ENCODE data around the gene CLNK. TPM values are rescaled to one million over a fixed set of nuclear protein-coding genes. Genes with fewer than 3 reads are reported as not detected.

Gene CLNK
- total RNA-seq, 5 donors from 2014 or later (not counting 1 experiment from before 2014, with no cell fraction given), result 0.07 to 0.39 (median 0.20) TPM

DNA sequence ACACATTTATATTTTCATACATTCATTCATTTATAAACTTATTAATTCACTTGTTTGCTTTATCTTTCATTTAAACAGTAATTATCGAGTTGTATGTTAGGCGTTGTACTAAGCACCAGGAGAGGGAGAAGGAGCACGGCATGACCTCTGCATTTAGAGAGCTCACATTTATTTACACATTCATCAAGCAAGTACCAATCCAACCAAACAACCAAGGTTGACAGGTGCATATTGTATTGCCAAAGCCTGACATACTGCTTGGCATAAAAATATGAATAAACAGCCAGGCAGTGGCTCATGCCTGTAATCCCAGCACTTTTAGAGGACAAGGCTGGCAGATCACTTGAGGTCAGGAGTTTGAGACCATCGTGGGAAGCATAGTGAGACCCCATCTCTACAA, 37.0 kb upstream of the CLNK start:
- DNase-seq (no peak), ATAC-seq (replicated peaks in 1 of 4) (no peak)
- Mint-ChIP-seq H3K27me3 (no peaks in the 10 kb centered on the region), H3K4me1 (peaks cover 0 to 5% (median 2%) of the 10 kb centered on the region in 3 donors), H3K4me3 (no peak overlapping the region), H3K36me3 (no peaks in the 10 kb centered on the region), H3K9me3 (peaks cover 0 to 4% (median 0%) of the 10 kb centered on the region in 3 donors), H3K27ac (no peak overlapping the region)
- no CpG with 5 or more reads among the region's 4 CpGs for WGBS (ENCODE audit: insufficient coverage)
- peaks cover 0 to 3% of the 10 kb centered on the region in 2 experiments for H3K4me1 ChIP-seq (ENCODE audit: control insufficient read depth in 1 of 2, extremely low read depth in 1 of 2, insufficient read depth in 2 of 2, low read length in 2 of 2)
- peaks cover 0 to 6% of the 10 kb centered on the region in 2 experiments for H3K27me3 ChIP-seq (replicated peaks in 1 of 2; ENCODE audit: control insufficient read depth in 2 of 2, extremely low read depth in 1 of 2, insufficient read depth in 2 of 2, low read length in 1 of 2)
- H3K9me3 ChIP-seq, result no peaks in the 10 kb centered on the region
- no peaks in the 10 kb centered on the region for H3K36me3 ChIP-seq (ENCODE audit: control insufficient read depth in 2 of 2, extremely low read depth in 1 of 2, insufficient read depth in 1 of 2, low read length in 1 of 2)
- H3K27ac ChIP-seq (ENCODE audit: low read length), result no peak overlapping the region
- ChIA-PET CTCF (no interaction called here), POLR2A (no interaction called here)
- no peak overlapping the region for H3K4me3 ChIP-seq (ENCODE audit: control insufficient read depth in 1 of 2, extremely low read depth in 1 of 2, low read length in 1 of 2)

DNA sequence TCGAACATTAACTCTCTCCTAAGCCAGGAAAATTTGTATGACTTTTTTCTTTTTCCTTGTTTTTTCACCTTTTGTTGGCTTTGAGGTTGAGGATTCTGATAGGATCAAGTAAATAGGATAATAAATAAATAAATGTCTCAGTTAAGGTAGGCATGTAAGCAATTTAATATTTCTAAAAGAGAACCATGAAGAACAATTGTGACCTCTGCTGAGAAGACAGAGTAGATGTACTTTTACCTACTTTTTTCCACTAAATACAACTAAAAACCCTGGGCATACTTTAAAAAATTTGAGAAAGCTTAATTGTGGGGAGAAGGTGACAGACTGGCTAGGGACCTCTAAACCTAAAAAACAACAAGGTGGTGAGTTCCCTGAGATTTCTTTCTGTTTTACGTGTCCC, 31.6 kb upstream of the CLNK start:
- Histone ChIP-seq H3K27ac (ENCODE audit: low read length) (no peak overlapping the region), H3K36me3 (ENCODE audit: control insufficient read depth in 2 of 2, extremely low read depth in 1 of 2, insufficient read depth in 1 of 2, low read length in 1 of 2) (no peaks in the 10 kb centered on the region), H3K27me3 (replicated peaks in 1 of 2; ENCODE audit: control insufficient read depth in 2 of 2, extremely low read depth in 1 of 2, insufficient read depth in 2 of 2, low read length in 1 of 2) (peaks cover 0 to 6% of the 10 kb centered on the region in 2 experiments), H3K4me3 (ENCODE audit: control insufficient read depth in 1 of 2, extremely low read depth in 1 of 2, low read length in 1 of 2) (no peak overlapping the region), H3K4me1 (ENCODE audit: control insufficient read depth in 1 of 2, extremely low read depth in 1 of 2, insufficient read depth in 2 of 2, low read length in 2 of 2) (no peaks in the 10 kb centered on the region), H3K9me3 (no peaks in the 10 kb centered on the region)
- CTCF ChIA-PET, result no interaction called here
- Mint-ChIP-seq H3K4me1 (no peaks in the 10 kb centered on the region), H3K27me3 (peaks cover 0 to 1% of the 10 kb centered on the region in 2 donors), H3K4me3 (no peak overlapping the region), H3K36me3 (no peaks in the 10 kb centered on the region), H3K9me3 (peaks cover 4 to 9% (median 5%) of the 10 kb centered on the region in 3 donors), H3K27ac (no peak overlapping the region)
- POLR2A ChIA-PET, result no interaction called here
- DNase-seq, result no peak
- ATAC-seq (replicated peaks in 1 of 4), result no peak
- WGBS (ENCODE audit: insufficient coverage), result no CpG with 5 or more reads among the region's 2 CpGs

DNA sequence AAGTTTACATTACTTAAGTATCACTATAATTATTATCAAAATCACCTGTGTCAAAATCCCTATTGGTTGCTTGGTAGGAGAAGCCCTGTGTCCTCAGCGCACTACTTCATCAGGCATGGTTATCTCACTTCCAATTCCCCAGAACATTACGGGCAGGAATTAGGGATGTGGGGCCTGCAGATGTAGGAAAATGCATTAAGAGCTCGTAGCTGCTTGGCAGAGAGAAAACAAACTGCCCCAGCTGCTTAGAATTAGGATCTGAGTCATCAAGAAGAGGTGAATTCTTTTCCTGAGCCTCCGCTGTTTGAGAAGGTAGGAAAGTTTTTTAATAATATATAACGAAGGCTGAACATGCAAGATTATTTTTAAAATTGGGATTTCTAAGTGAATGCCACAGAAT, 31.1 kb upstream of the CLNK start:
- peaks cover 4 to 9% (median 5%) of the 10 kb centered on the region in 3 donors for H3K9me3 Mint-ChIP-seq
- no peaks in the 10 kb centered on the region for H3K4me1 Mint-ChIP-seq
- Histone ChIP-seq H3K27ac (ENCODE audit: low read length) (no peak overlapping the region), H3K27me3 (replicated peaks in 1 of 2; ENCODE audit: control insufficient read depth in 2 of 2, extremely low read depth in 1 of 2, insufficient read depth in 2 of 2, low read length in 1 of 2) (peaks cover 0 to 6% of the 10 kb centered on the region in 2 experiments), H3K4me1 (ENCODE audit: control insufficient read depth in 1 of 2, extremely low read depth in 1 of 2, insufficient read depth in 2 of 2, low read length in 2 of 2) (no peaks in the 10 kb centered on the region), H3K9me3 (no peaks in the 10 kb centered on the region), H3K36me3 (ENCODE audit: control insufficient read depth in 2 of 2, extremely low read depth in 1 of 2, insufficient read depth in 1 of 2, low read length in 1 of 2) (no peaks in the 10 kb centered on the region), H3K4me3 (ENCODE audit: control insufficient read depth in 1 of 2, extremely low read depth in 1 of 2, low read length in 1 of 2) (no peak overlapping the region)
- CTCF ChIA-PET, result interaction anchor here in 1 of 2 donors (0.6 kb wide), 1 partner anchor 79 kb away, joined by 3 read pairs; no protein-coding TSS in a partner anchor
- peaks cover 0 to 1% of the 10 kb centered on the region in 2 donors for H3K27me3 Mint-ChIP-seq
- POLR2A ChIA-PET, result no interaction called here
- H3K36me3 Mint-ChIP-seq, result no peaks in the 10 kb centered on the region
- no peak for DNase-seq
- no peak overlapping the region for H3K4me3 Mint-ChIP-seq
- ATAC-seq (replicated peaks in 1 of 4), result no peak
- H3K27ac Mint-ChIP-seq, result no peak overlapping the region
- 0% methylated on average over 1 of the region's 5 CpGs for WGBS (ENCODE audit: insufficient coverage)

DNA sequence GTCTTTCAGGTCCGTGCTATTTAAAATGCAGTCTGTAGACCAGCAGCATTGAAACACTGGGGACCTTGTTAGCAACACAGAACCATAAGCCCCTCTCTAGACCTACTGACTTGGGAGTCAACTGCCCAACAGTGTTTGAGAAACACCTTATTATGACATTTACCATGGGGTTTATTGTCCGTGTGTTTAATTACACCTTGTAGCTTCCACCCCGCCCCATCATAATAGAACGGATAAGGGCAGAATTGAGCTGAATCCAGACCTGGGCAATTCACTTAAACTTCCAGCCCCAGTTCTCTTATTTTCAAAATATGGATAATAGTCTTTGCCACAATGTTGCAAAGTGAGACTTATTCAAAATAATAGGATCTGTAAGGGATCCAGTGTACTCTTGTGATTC, 30.6 kb upstream of the CLNK start:
- Mint-ChIP-seq H3K4me1 (no peaks in the 10 kb centered on the region), H3K27ac (no peak overlapping the region), H3K27me3 (peaks cover 0 to 1% of the 10 kb centered on the region in 2 donors), H3K9me3 (peaks cover 4 to 9% (median 5%) of the 10 kb centered on the region in 3 donors), H3K36me3 (no peaks in the 10 kb centered on the region), H3K4me3 (no peak overlapping the region)
- Histone ChIP-seq H3K9me3 (no peaks in the 10 kb centered on the region), H3K4me3 (ENCODE audit: control insufficient read depth in 1 of 2, extremely low read depth in 1 of 2, low read length in 1 of 2) (no peak overlapping the region), H3K36me3 (ENCODE audit: control insufficient read depth in 2 of 2, extremely low read depth in 1 of 2, insufficient read depth in 1 of 2, low read length in 1 of 2) (no peaks in the 10 kb centered on the region), H3K27me3 (replicated peaks in 1 of 2; ENCODE audit: control insufficient read depth in 2 of 2, extremely low read depth in 1 of 2, insufficient read depth in 2 of 2, low read length in 1 of 2) (peaks cover 0 to 6% of the 10 kb centered on the region in 2 experiments), H3K27ac (ENCODE audit: low read length) (no peak overlapping the region), H3K4me1 (ENCODE audit: control insufficient read depth in 1 of 2, extremely low read depth in 1 of 2, insufficient read depth in 2 of 2, low read length in 2 of 2) (no peaks in the 10 kb centered on the region)
- ChIA-PET CTCF (interaction anchor here in 1 of 2 donors (0.6 kb wide), 1 partner anchor 79 kb away, joined by 3 read pairs; no protein-coding TSS in a partner anchor), POLR2A (no interaction called here)
- DNase-seq (no peak), ATAC-seq (replicated peaks in 1 of 4) (no peak)
- no CpG with 5 or more reads among the region's 4 CpGs for WGBS (ENCODE audit: insufficient coverage)

DNA sequence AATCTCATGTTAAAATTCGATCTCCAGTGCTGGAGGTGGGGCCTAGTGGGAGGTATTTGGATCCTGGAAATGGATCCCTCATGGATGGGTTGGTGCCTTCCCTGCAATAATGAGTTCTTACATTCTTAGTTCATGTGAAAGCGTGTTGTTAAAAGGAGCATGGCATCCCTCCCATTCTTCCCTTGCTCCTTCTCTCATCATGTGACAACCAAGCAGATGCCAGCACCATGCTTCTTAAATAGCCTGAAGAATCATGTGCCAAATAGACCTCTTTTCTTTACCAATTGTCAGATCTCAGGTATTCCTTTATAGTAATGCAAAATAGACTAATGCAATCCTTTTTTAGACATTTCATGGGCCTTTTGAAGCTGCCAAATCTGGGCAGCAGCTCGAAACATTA, 29.0 kb upstream of the CLNK start:
- H3K36me3 Mint-ChIP-seq, result no peaks in the 10 kb centered on the region
- no peak overlapping the region for H3K4me3 Mint-ChIP-seq
- peaks cover 0 to 1% of the 10 kb centered on the region in 2 donors for H3K27me3 Mint-ChIP-seq
- H3K4me3 ChIP-seq (ENCODE audit: control insufficient read depth in 1 of 2, extremely low read depth in 1 of 2, low read length in 1 of 2), result no peak overlapping the region
- ChIA-PET POLR2A (no interaction called here), CTCF (no interaction called here)
- H3K9me3 Mint-ChIP-seq, result peaks cover 4 to 6% (median 5%) of the 10 kb centered on the region in 3 donors
- H3K4me1 ChIP-seq (ENCODE audit: control insufficient read depth in 1 of 2, extremely low read depth in 1 of 2, insufficient read depth in 2 of 2, low read length in 2 of 2), result no peaks in the 10 kb centered on the region
- no peaks in the 10 kb centered on the region for H3K4me1 Mint-ChIP-seq
- H3K36me3 ChIP-seq (ENCODE audit: control insufficient read depth in 2 of 2, extremely low read depth in 1 of 2, insufficient read depth in 1 of 2, low read length in 1 of 2), result no peaks in the 10 kb centered on the region
- H3K27ac ChIP-seq (ENCODE audit: low read length), result no peak overlapping the region
- ATAC-seq (replicated peaks in 1 of 4), result no peak
- no peaks in the 10 kb centered on the region for H3K9me3 ChIP-seq
- H3K27me3 ChIP-seq (replicated peaks in 1 of 2; ENCODE audit: control insufficient read depth in 2 of 2, extremely low read depth in 1 of 2, insufficient read depth in 2 of 2, low read length in 1 of 2), result peaks cover 0 to 6% of the 10 kb centered on the region in 2 experiments
- DNase-seq, result no peak
- WGBS (ENCODE audit: insufficient coverage), result no CpG with 5 or more reads among the region's 3 CpGs
- no peak overlapping the region for H3K27ac Mint-ChIP-seq

DNA sequence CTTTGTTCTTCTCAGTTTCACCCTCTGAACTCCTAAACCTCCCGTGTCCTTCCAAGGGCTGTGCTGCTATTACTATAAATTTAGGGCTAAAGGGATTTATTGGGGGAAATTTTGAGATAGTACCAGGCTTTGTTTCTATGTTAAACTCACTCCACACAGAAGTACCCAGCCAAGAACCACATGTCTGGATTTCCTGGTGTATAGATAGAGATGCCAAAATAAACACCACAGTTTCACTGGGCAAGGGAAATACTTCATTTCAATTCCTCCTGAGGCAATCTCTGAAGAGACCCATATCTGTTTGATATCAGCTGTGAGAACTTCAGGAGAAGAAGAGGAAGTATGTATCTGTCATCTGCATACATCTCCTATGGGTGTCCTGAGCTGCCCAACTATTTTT, 21.7 kb upstream of the CLNK start:
- Histone ChIP-seq H3K27ac (ENCODE audit: low read length) (no peak overlapping the region), H3K4me3 (ENCODE audit: control insufficient read depth in 1 of 2, extremely low read depth in 1 of 2, low read length in 1 of 2) (no peak overlapping the region), H3K9me3 (no peaks in the 10 kb centered on the region), H3K4me1 (ENCODE audit: control insufficient read depth in 1 of 2, extremely low read depth in 1 of 2, insufficient read depth in 2 of 2, low read length in 2 of 2) (no peaks in the 10 kb centered on the region), H3K36me3 (ENCODE audit: control insufficient read depth in 2 of 2, extremely low read depth in 1 of 2, insufficient read depth in 1 of 2, low read length in 1 of 2) (no peaks in the 10 kb centered on the region), H3K27me3 (replicated peaks in 1 of 2; ENCODE audit: control insufficient read depth in 2 of 2, extremely low read depth in 1 of 2, insufficient read depth in 2 of 2, low read length in 1 of 2) (no peaks in the 10 kb centered on the region)
- no CpG with 5 or more reads among the region's 1 CpG for WGBS (ENCODE audit: insufficient coverage)
- Mint-ChIP-seq H3K27ac (no peak overlapping the region), H3K36me3 (no peaks in the 10 kb centered on the region), H3K9me3 (no peaks in the 10 kb centered on the region), H3K4me1 (no peaks in the 10 kb centered on the region), H3K27me3 (no peaks in the 10 kb centered on the region), H3K4me3 (no peak overlapping the region)
- CTCF ChIA-PET, result no interaction called here
- ATAC-seq (replicated peaks in 1 of 4), result no peak
- no peak for DNase-seq
- POLR2A ChIA-PET, result no interaction called here

DNA sequence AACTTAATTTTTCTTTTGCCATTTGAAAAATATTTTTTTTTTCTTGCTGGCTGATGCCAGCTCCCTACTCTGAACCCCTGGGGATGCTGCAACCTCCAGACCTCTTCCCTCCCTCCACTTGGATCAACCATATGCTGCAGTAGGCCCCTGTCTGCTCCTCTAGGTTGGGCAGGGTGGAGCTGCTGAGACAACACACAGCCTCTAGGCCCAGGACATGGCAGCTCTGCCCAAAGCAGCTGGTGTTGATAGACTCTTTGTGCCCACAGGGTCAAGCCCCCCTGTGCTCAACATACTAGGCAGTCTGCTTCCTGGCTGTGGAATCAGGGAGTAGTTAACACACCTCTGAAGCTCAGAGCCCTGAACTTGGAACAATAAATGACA, 19.9 kb upstream of the CLNK start:
- Mint-ChIP-seq H3K9me3 (no peaks in the 10 kb centered on the region), H3K4me1 (no peaks in the 10 kb centered on the region), H3K4me3 (no peak overlapping the region), H3K36me3 (no peaks in the 10 kb centered on the region), H3K27ac (no peak overlapping the region), H3K27me3 (no peaks in the 10 kb centered on the region)
- POLR2A ChIA-PET, result no interaction called here
- H3K4me1 ChIP-seq (ENCODE audit: control insufficient read depth in 1 of 2, extremely low read depth in 1 of 2, insufficient read depth in 2 of 2, low read length in 2 of 2), result no peaks in the 10 kb centered on the region
- CTCF ChIA-PET, result no interaction called here
- H3K36me3 ChIP-seq (ENCODE audit: control insufficient read depth in 2 of 2, extremely low read depth in 1 of 2, insufficient read depth in 1 of 2, low read length in 1 of 2), result no peaks in the 10 kb centered on the region
- H3K4me3 ChIP-seq (ENCODE audit: control insufficient read depth in 1 of 2, extremely low read depth in 1 of 2, low read length in 1 of 2), result no peak overlapping the region
- H3K27me3 ChIP-seq (replicated peaks in 1 of 2; ENCODE audit: control insufficient read depth in 2 of 2, extremely low read depth in 1 of 2, insufficient read depth in 2 of 2, low read length in 1 of 2), result no peaks in the 10 kb centered on the region
- no peaks in the 10 kb centered on the region for H3K9me3 ChIP-seq
- ATAC-seq (replicated peaks in 1 of 4) (no peak), DNase-seq (no peak)
- H3K27ac ChIP-seq (ENCODE audit: low read length), result no peak overlapping the region
